Caco-2 (cell line): ENCODE results near the gene COL8A1. TPM values are rescaled to one million over a fixed set of nuclear protein-coding genes. Genes with fewer than 3 reads are reported as not detected.

Source experiments
- BruUV-seq: library from RNA; stranded (reverse); fragments of 400-500 nt; replicated peaks from 2 replicates; lab custom pipeline; 2021; lab: Mats Ljungman, UMichigan
- CTCF ChIA-PET: fragments of 300-600 bp; sonication (Branson Sonifier 250); formaldehyde crosslinking; loops from one replicate; lab custom pipeline; 2022; ENCODE audit warnings: antibody characterized with exemption; lab: Charles Lee
- POLR2A ChIA-PET: fragments of 300-600 bp; sonication (Branson Sonifier 250); formaldehyde crosslinking; loops from one replicate; lab custom pipeline; 2022; ENCODE audit warnings: antibody characterized with exemption; lab: Charles Lee
- DNase-seq, 2 experiments: peaks; one replicate each; pipeline versions ENCODE4 v3.0.0 to v3.0.0-alpha.2; 2020 to 2022
- H3K27me3 ChIP-seq: replicated peaks from 2 replicates; pipeline ENCODE4 v1.6.0; 2011; ENCODE audit warnings: low read length; ENCODE audit not compliant: control insufficient read depth, insufficient read depth
- H3K36me3 ChIP-seq: 2 replicates; pipeline ENCODE4 v1.5.1; 2011; ENCODE audit warnings: low read length; ENCODE audit not compliant: control insufficient read depth, insufficient read depth
- H3K4me1 ChIP-seq: fragments of 250-450 bp; sonication (Bioruptor Pico); 2 replicates; pipeline ENCODE4 v1.5.1; 2020; ENCODE audit warnings: mild to moderate bottlenecking
- H3K4me3 ChIP-seq: 2 replicates; pipeline ENCODE4 v1.5.1; 2011; ENCODE audit warnings: low read depth, mild to moderate bottlenecking, control low read depth, low read length
- H3K9me3 ChIP-seq: fragments of 250-450 bp; sonication (Bioruptor Pico); 2 replicates; pipeline ENCODE4 v1.5.1; 2020; ENCODE audit warnings: mild to moderate bottlenecking, moderate library complexity
- H3K27ac Mint-ChIP-seq: one replicate; pipeline ENCODE4 v1.8.0; 2022; ENCODE audit warnings: mixed read lengths; ENCODE audit not compliant: unreplicated experiment
- H3K27me3 Mint-ChIP-seq: one replicate; pipeline ENCODE4 v1.8.0; 2022; ENCODE audit warnings: mixed read lengths; ENCODE audit not compliant: insufficient read depth, unreplicated experiment
- H3K36me3 Mint-ChIP-seq: one replicate; pipeline ENCODE4 v1.8.0; 2022; ENCODE audit warnings: mild to moderate bottlenecking, mixed read lengths; ENCODE audit not compliant: insufficient read depth, unreplicated experiment
- H3K4me1 Mint-ChIP-seq: one replicate; pipeline ENCODE4 v1.8.0; 2022; ENCODE audit warnings: low read depth, mixed read lengths; ENCODE audit not compliant: unreplicated experiment
- H3K4me3 Mint-ChIP-seq: one replicate; pipeline ENCODE4 v1.8.0; 2022; ENCODE audit warnings: mild to moderate bottlenecking, moderate library complexity, mixed read lengths; ENCODE audit not compliant: unreplicated experiment
- H3K9me3 Mint-ChIP-seq: one replicate; pipeline ENCODE4 v1.8.0; 2022; ENCODE audit warnings: mixed read lengths; ENCODE audit not compliant: unreplicated experiment
- CTCF ChIP-seq, 2 experiments: fragments of 200-600 bp in 1 of 2; IDR thresholded peaks; 1 replicate in 1 of 2; 2 replicates in 1 of 2; pipeline versions ENCODE4 v1.5.1 to v1.8.0; 2011 to 2022; ENCODE audit warnings: antibody characterized with exemption in 1 of 2, control low read depth in 1 of 2, inconsistent platforms in 1 of 2, low read depth in 1 of 2, low read length in 1 of 2, mild to moderate bottlenecking in 1 of 2, moderate library complexity in 1 of 2; ENCODE audit not compliant: insufficient read depth in 1 of 2, severe bottlenecking in 1 of 2, unreplicated experiment in 1 of 2
- intact Hi-C: fragments of 100-400 bp; cut with micrococcal nuclease; formaldehyde crosslinking; loops from one replicate; pipeline ENCODE4 v1.10.0; 2022; ENCODE audit not compliant: unreplicated experiment
- total RNA-seq: library from RNA; stranded (reverse); gene quantifications from 2 replicates; pipeline ENCODE4 v1.2.3, GENCODE V29; 2022

Gene COL8A1
- total RNA-seq, 1 experiment from 2014 or later: not detected

- intact Hi-C loops: no loop called here
- H3K27me3 Mint-ChIP-seq: peaks cover 11% of the 10 kb centered on the region
- H3K4me1 Mint-ChIP-seq: no peaks in the 10 kb centered on the region
- no peaks in the 10 kb centered on the region for H3K9me3 Mint-ChIP-seq
- Histone ChIP-seq H3K9me3 (no peaks in the 10 kb centered on the region), H3K27me3 (no peaks in the 10 kb centered on the region), H3K4me1 (no peaks in the 10 kb centered on the region), H3K36me3 (no peaks in the 10 kb centered on the region), H3K4me3 (no peak overlapping the region)
- no peaks in the 10 kb centered on the region for H3K36me3 Mint-ChIP-seq
- H3K27ac Mint-ChIP-seq: no peak overlapping the region
- ChIA-PET POLR2A (no interaction called here), CTCF (no interaction called here)
- TF ChIP-seq CTCF (IDR thresholded peaks at IDR 0.05; ENCODE audit: insufficient read depth in 1 of 2, low read depth in 1 of 2, low read length in 1 of 2, severe bottlenecking in 1 of 2, unreplicated experiment in 1 of 2): no peak
- DNase-seq: no peak
- no TSS peak for BruUV-seq
- H3K4me3 Mint-ChIP-seq: no peak overlapping the region
These were observed 82.7 kb downstream of the COL8A1 start for GRCh38 chr3:99720985-99721632.

GRCh38 chr3:99721633-99722007 is 83.2 kb downstream of the COL8A1 start:
- Histone ChIP-seq H3K27me3 (no peaks in the 10 kb centered on the region), H3K36me3 (no peaks in the 10 kb centered on the region), H3K4me3 (no peak overlapping the region), H3K9me3 (no peaks in the 10 kb centered on the region), H3K4me1 (no peaks in the 10 kb centered on the region)
- no peaks in the 10 kb centered on the region for H3K36me3 Mint-ChIP-seq
- POLR2A ChIA-PET: no interaction called here
- BruUV-seq: no TSS peak
- H3K4me3 Mint-ChIP-seq: no peak overlapping the region
- CTCF ChIA-PET: no interaction called here
- intact Hi-C loops: no loop called here
- H3K9me3 Mint-ChIP-seq: no peaks in the 10 kb centered on the region
- no peaks in the 10 kb centered on the region for H3K4me1 Mint-ChIP-seq
- peaks cover 11% of the 10 kb centered on the region for H3K27me3 Mint-ChIP-seq
- no peak overlapping the region for H3K27ac Mint-ChIP-seq
- TF ChIP-seq CTCF (IDR thresholded peaks at IDR 0.05; ENCODE audit: insufficient read depth in 1 of 2, low read depth in 1 of 2, low read length in 1 of 2, severe bottlenecking in 1 of 2, unreplicated experiment in 1 of 2): no peak
- no peak for DNase-seq

DNA sequence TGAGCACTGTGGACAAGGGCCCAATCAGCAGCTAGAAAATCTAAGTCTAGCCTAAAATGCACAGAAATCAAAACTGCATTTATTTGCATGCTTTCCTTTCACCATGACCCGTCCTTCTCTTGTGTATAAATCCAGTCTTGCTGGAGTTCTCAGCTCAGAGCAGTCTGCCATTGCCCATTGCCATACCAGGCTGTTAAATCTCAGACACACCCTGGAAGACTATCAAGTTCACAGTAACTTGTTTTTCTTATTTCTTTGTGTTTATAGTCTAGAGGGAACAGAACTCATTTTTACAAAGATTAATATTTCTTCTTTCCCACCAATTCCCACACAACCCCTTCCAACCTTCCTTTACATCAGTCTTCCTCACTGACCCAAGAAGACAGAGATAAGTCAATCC is 85.9 kb downstream of the COL8A1 start:
- H3K27me3 ChIP-seq: no peaks in the 10 kb centered on the region
- intact Hi-C loops: no loop called here
- Mint-ChIP-seq H3K9me3 (no peaks in the 10 kb centered on the region), H3K27ac (no peak overlapping the region), H3K27me3 (peaks cover 8% of the 10 kb centered on the region), H3K4me1 (no peaks in the 10 kb centered on the region), H3K36me3 (no peaks in the 10 kb centered on the region), H3K4me3 (no peak overlapping the region)
- no TSS peak for BruUV-seq
- no peaks in the 10 kb centered on the region for H3K36me3 ChIP-seq
- H3K9me3 ChIP-seq: no peaks in the 10 kb centered on the region
- no peaks in the 10 kb centered on the region for H3K4me1 ChIP-seq
- no peak for TF ChIP-seq CTCF (IDR thresholded peaks at IDR 0.05; ENCODE audit: insufficient read depth in 1 of 2, low read depth in 1 of 2, low read length in 1 of 2, severe bottlenecking in 1 of 2, unreplicated experiment in 1 of 2)
- ChIA-PET POLR2A (no interaction called here), CTCF (no interaction called here)
- no peak for DNase-seq
- no peak overlapping the region for H3K4me3 ChIP-seq
